SK-N-MC (cell line): Measurements from ENCODE around the gene GTF2H2C_2.
"Not testable (repeated sequence)": the region's sequence is repeated elsewhere in the genome, so short reads cannot be mapped to it uniquely, and the experiment has no call there.

Source experiments
- EZH2 ChIP-seq: fragments of 200-600 bp; sonication (generic); IDR thresholded peaks from one replicate; pipeline ENCODE4 v1.6.1; 2017; ENCODE audit warnings: antibody characterized with exemption
- FOXP2 ChIP-seq: optimal IDR thresholded peaks from 2 replicates; pipeline ENCODE3; 2011; ENCODE audit warnings: mild to moderate bottlenecking, moderate library complexity; ENCODE audit not compliant: insufficient read depth; ENCODE audit errors: extremely low read length, control extremely low read depth
- POLR2AphosphoS5 ChIP-seq: IDR thresholded peaks from 2 replicates; pipeline ENCODE4 v1.6.1; 2012; ENCODE audit warnings: mild to moderate bottlenecking, low read depth, low read length, borderline replicate concordance

DNA sequence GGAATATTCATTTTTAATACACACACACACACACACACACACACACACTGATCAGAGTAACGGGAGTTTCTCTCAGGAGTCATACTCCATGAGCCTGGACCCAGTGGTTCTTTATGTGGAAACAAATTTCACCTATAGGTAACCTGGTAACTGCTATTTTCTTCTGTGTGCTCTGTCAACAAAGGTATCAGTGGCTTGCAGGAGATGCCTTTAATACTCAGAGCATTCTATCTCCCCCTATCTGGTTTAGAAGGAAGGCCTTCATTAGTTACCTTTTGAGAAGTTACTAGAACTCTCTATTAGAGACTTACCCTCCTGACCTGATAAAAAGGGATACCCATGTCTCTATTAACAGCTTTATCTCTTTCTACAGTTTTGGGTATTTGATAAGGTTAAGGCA is 34.4 kb downstream of the GTF2H2C_2 start:
- not testable (repeated sequence) for TF ChIP-seq EZH2, POLR2AphosphoS5, FOXP2
